UCSD-AML1 (cell line): ENCODE measurements around the gene CLCN5.

Experiments
- DNase-seq: peaks from one replicate; lab custom pipeline; 2025; ENCODE audit not compliant: unreplicated experiment; lab: John Stamatoyannopoulos, UW

Gene CLCN5

GRCh38 chrX:50075630-50076339 is 153.4 kb downstream of the CLCN5 start:
- DNase-seq, result no peak

GRCh38 chrX:50081282-50081889 is 159.0 kb downstream of the CLCN5 start:
- DNase-seq, result peak; percentile 23

GRCh38 chrX:50082741-50083140 is 160.3 kb downstream of the CLCN5 start:
- no peak for DNase-seq

- DNase-seq, result no peak
Measured at GRCh38 chrX:50088645-50089044, 166.2 kb downstream of the CLCN5 start.

GRCh38 chrX:50093625-50094024 is 171.2 kb downstream of the CLCN5 start:
- DNase-seq, result no peak

GRCh38 chrX:50097071-50097470 is 174.7 kb downstream of the CLCN5 start:
- DNase-seq, result no peak

GRCh38 chrX:50098241-50098640 is 175.8 kb downstream of the CLCN5 start:
- no peak for DNase-seq

- DNase-seq, result no peak
Measured at GRCh38 chrX:50098749-50099148, 176.4 kb downstream of the CLCN5 start.

GRCh38 chrX:50099331-50099730 is 176.9 kb downstream of the CLCN5 start:
- DNase-seq, result no peak

GRCh38 chrX:50100188-50100587 is 177.8 kb downstream of the CLCN5 start:
- DNase-seq, result peak; percentile 10

GRCh38 chrX:50103176-50103575 is 180.8 kb downstream of the CLCN5 start:
- no peak for DNase-seq

- no peak for DNase-seq
Measured at GRCh38 chrX:50103866-50104566, 181.6 kb downstream of the CLCN5 start.

- DNase-seq, result no peak
Measured at GRCh38 chrX:50106051-50106675, 183.8 kb downstream of the CLCN5 start.

GRCh38 chrX:50107470-50107869 is 185.1 kb downstream of the CLCN5 start:
- DNase-seq, result no peak

GRCh38 chrX:50108264-50108663 is 185.9 kb downstream of the CLCN5 start:
- no peak for DNase-seq

GRCh38 chrX:50111742-50112141 is 189.3 kb downstream of the CLCN5 start:
- no peak for DNase-seq

- no peak for DNase-seq
Measured at GRCh38 chrX:50114113-50114512, 191.7 kb downstream of the CLCN5 start.

GRCh38 chrX:50115973-50116372 is 193.6 kb downstream of the CLCN5 start:
- DNase-seq, result no peak

- DNase-seq, result peak; percentile 17
Measured at GRCh38 chrX:50117476-50117875, 195.1 kb downstream of the CLCN5 start.

GRCh38 chrX:50125480-50125879 is 203.1 kb downstream of the CLCN5 start:
- no peak for DNase-seq

- no peak for DNase-seq
Measured at GRCh38 chrX:50147972-50148371, 225.6 kb downstream of the CLCN5 start.
